Neural cell (in vitro differentiated cells): ENCODE measurements around the gene ISCA2. TPM values are rescaled to one million over a fixed set of nuclear protein-coding genes. Genes with fewer than 3 reads are reported as not detected.

Experiments used
- H2AFZ ChIP-seq: fragments of 200-600, 300-800 bp; sonication (generic), shearing (Covaris generic); 2 replicates; pipeline ENCODE4 v1.6.0; 2014; ENCODE audit warnings: low read depth, mild to moderate bottlenecking, antibody characterized with exemption, low read length, moderate library complexity
- H3F3A ChIP-seq: fragments of 200-600 bp; shearing (Covaris generic); 2 replicates; pipeline ENCODE4 v1.6.1; 2016; ENCODE audit warnings: mild to moderate bottlenecking, moderate library complexity, mixed read lengths, antibody characterized with exemption, low read length; ENCODE audit not compliant: insufficient read depth, poor library complexity, severe bottlenecking
- H3K27ac ChIP-seq: fragments of 200-600, 300-800 bp; sonication (generic), shearing (Covaris generic); 2 replicates; pipeline ENCODE4 v1.5.1; 2014; ENCODE audit warnings: mild to moderate bottlenecking, low read length, moderate library complexity
- H3K27me3 ChIP-seq: fragments of 300-800, 200-600 bp; sonication (generic), shearing (Covaris generic); 2 replicates; pipeline ENCODE4 v1.6.0; 2014; ENCODE audit warnings: mild to moderate bottlenecking, low read depth, low read length, moderate library complexity; ENCODE audit not compliant: insufficient read depth
- H3K36me3 ChIP-seq: fragments of 300-800, 200-600 bp; sonication (generic), shearing (Covaris generic); 2 replicates; pipeline ENCODE4 v1.5.1; 2014; ENCODE audit warnings: mild to moderate bottlenecking, antibody characterized with exemption, low read length, moderate library complexity; ENCODE audit not compliant: insufficient read depth
- H3K4me2 ChIP-seq: fragments of 300-800, 200-600 bp; sonication (generic), shearing (Covaris generic); 2 replicates; pipeline ENCODE4 v1.6.0; 2014; ENCODE audit warnings: mild to moderate bottlenecking, low read length
- H3K4me3 ChIP-seq: fragments of 300-800, 200-600 bp; sonication (generic), shearing (Covaris generic); 2 replicates; pipeline ENCODE4 v1.5.1; 2014; ENCODE audit warnings: mild to moderate bottlenecking, low read length, moderate library complexity
- H3K79me2 ChIP-seq: fragments of 200-600 bp; shearing (Covaris generic); replicated peaks from 2 replicates; pipeline ENCODE4 v1.6.0; 2014; ENCODE audit warnings: mild to moderate bottlenecking, low read length, moderate library complexity; ENCODE audit not compliant: insufficient read depth
- H3K9ac ChIP-seq: fragments of 300-800, 200-600 bp; sonication (generic), shearing (Covaris generic); 2 replicates; pipeline ENCODE4 v1.6.1; 2016; ENCODE audit warnings: mild to moderate bottlenecking, low read length, mixed read lengths
- H3K9me2 ChIP-seq: fragments of 200-600 bp; shearing (Covaris generic); 2 replicates; pipeline ENCODE4 v1.6.1; 2016; ENCODE audit warnings: mild to moderate bottlenecking, low read length, mixed read lengths; ENCODE audit not compliant: insufficient read depth
- H3K9me3 ChIP-seq: fragments of 200-600, 300-800 bp; sonication (generic), shearing (Covaris generic); 2 replicates; pipeline ENCODE4 v1.6.1; 2016; ENCODE audit warnings: mild to moderate bottlenecking, mixed run types, low read length, moderate library complexity, mixed read lengths
- H4K20me1 ChIP-seq: fragments of 200-600 bp; shearing (Covaris generic); 2 replicates; pipeline ENCODE4 v1.6.1; 2016; ENCODE audit warnings: mild to moderate bottlenecking, mixed run types; ENCODE audit not compliant: insufficient read depth
- CTCF ChIP-seq: fragments of 450-650 bp; IDR thresholded peaks from 2 replicates; pipeline ENCODE4 v1.5.1; 2014; ENCODE audit warnings: antibody characterized with exemption, mild to moderate bottlenecking, moderate library complexity; ENCODE audit not compliant: poor library complexity, severe bottlenecking
- EP300 ChIP-seq: fragments of 450-650 bp; conservative IDR thresholded peaks from 2 replicates; pipeline ENCODE4 v1.6.1; 2014; ENCODE audit warnings: antibody characterized with exemption, mild to moderate bottlenecking, moderate library complexity; ENCODE audit not compliant: poor library complexity, severe bottlenecking
- EZH2 ChIP-seq: fragments of 200-600, 300-800 bp; shearing (Covaris generic), sonication (generic); IDR thresholded peaks from 2 replicates; pipeline ENCODE4 v1.6.1; 2014; ENCODE audit warnings: antibody characterized with exemption, low read length, borderline replicate concordance, mild to moderate bottlenecking; ENCODE audit not compliant: insufficient read depth, poor library complexity, severe bottlenecking
- MXI1 ChIP-seq: fragments of 450-650 bp; conservative IDR thresholded peaks from 2 replicates; pipeline ENCODE4 v1.6.1; 2014; ENCODE audit warnings: antibody characterized with exemption, mild to moderate bottlenecking; ENCODE audit not compliant: poor library complexity, severe bottlenecking
- POLR2AphosphoS5 ChIP-seq: IDR thresholded peaks from 2 replicates; pipeline ENCODE4 v1.6.1; 2012
- RAD21 ChIP-seq: fragments of 450-650 bp; conservative IDR thresholded peaks from 2 replicates; pipeline ENCODE4 v1.6.1; 2014; ENCODE audit warnings: antibody characterized with exemption, mild to moderate bottlenecking, moderate library complexity
- REST ChIP-seq: IDR thresholded peaks from 2 replicates; pipeline ENCODE4 v1.6.1; 2012; ENCODE audit warnings: borderline replicate concordance
- SMC3 ChIP-seq: fragments of 450-650 bp; conservative IDR thresholded peaks from 2 replicates; pipeline ENCODE4 v1.6.1; 2014; ENCODE audit warnings: antibody characterized with exemption, mild to moderate bottlenecking, moderate library complexity; ENCODE audit not compliant: poor library complexity
- TAF1 ChIP-seq: IDR thresholded peaks from 2 replicates; pipeline ENCODE4 v1.6.1; 2012; ENCODE audit warnings: low read depth
- polyA plus RNA-seq: library from polyadenylated mRNA; depleted of rRNA; stranded (reverse); fragments of >200 nt; gene quantifications from 2 replicates; pipeline ENCODE4 v1.2.3, GENCODE V29; 2014

The ISCA2 gene
- polyA plus RNA-seq, 1 donor from 2014 or later, result 45.1 TPM

GRCh38 chr14:74532246-74532645 is 38.7 kb downstream of the ISCA2 start:
- Histone ChIP-seq H3K27me3 (no peaks in the 10 kb centered on the region), H3F3A (no peaks in the 10 kb centered on the region), H3K27ac (no peak overlapping the region), H3K4me2 (no peak overlapping the region), H3K9me2 (no peaks in the 10 kb centered on the region), H3K36me3 (no peaks in the 10 kb centered on the region), H2AFZ (no peak overlapping the region), H3K4me3 (no peak overlapping the region), H3K9ac (no peak overlapping the region), H3K9me3 (no peaks in the 10 kb centered on the region), H4K20me1 (no peaks in the 10 kb centered on the region), H3K79me2 (no peaks in the 10 kb centered on the region)
- TF ChIP-seq POLR2AphosphoS5 (no peak), EP300 (no peak), EZH2 (no peak), TAF1 (no peak), RAD21 (no peak), REST (no peak), MXI1 (no peak), CTCF (no peak)

GRCh38 chr14:74533576-74533975 is 40.0 kb downstream of the ISCA2 start:
- no peaks in the 10 kb centered on the region for H3K36me3 ChIP-seq
- no peak overlapping the region for H3K4me3 ChIP-seq
- no peak overlapping the region for H3K9ac ChIP-seq
- no peaks in the 10 kb centered on the region for H3K79me2 ChIP-seq
- no peak overlapping the region for H3K4me2 ChIP-seq
- no peaks in the 10 kb centered on the region for H3K27me3 ChIP-seq
- no peak overlapping the region for H2AFZ ChIP-seq
- no peaks in the 10 kb centered on the region for H3K9me2 ChIP-seq
- no peak overlapping the region for H3K27ac ChIP-seq
- TF ChIP-seq EZH2 (no peak), CTCF (no peak), POLR2AphosphoS5 (no peak), SMC3 (no peak), REST (no peak), RAD21 (no peak), EP300 (no peak), MXI1 (no peak), TAF1 (no peak)
- H3K9me3 ChIP-seq, result no peaks in the 10 kb centered on the region
- H4K20me1 ChIP-seq, result no peaks in the 10 kb centered on the region
- H3F3A ChIP-seq, result no peaks in the 10 kb centered on the region
